Measurements from ENCODE around the gene ANKRD39.

GRCh38 chr2:96863575-96864342, 5.9 kb upstream of the ANKRD39 start:
- TF ChIP-seq POLR2A (IDR thresholded peaks at IDR 0.05) (no peak), POLR2AphosphoS5 (IDR thresholded peaks at IDR 0.05) (peak in 1 of 3 donors; percentile 11)
